GM12865 (cell line): Measurements from ENCODE around the gene ASCL3.
A peak's percentile ranks its signal among the peaks of the same experiment; 100 is the strongest.
"Not testable (repeated sequence)": the region's sequence is repeated elsewhere in the genome, so short reads cannot be mapped to it uniquely, and the experiment has no call there.

Experiments
- DNase-seq: peaks from one replicate; pipeline ENCODE4 v3.0.0; 2010; ENCODE audit warnings: low read depth
- H3K4me3 ChIP-seq: 2 replicates; pipeline ENCODE4 v1.5.1; 2011; ENCODE audit warnings: mild to moderate bottlenecking, low read depth, low read length, control low read depth
- CTCF ChIP-seq: IDR thresholded peaks from 2 replicates; pipeline ENCODE4 v1.5.1; 2011; ENCODE audit warnings: low read length, control low read depth, low read depth, inconsistent platforms; ENCODE audit not compliant: insufficient read depth; ENCODE audit errors: missing control alignments

ASCL3 gene

GRCh38 chr11:8947230-8947943 is 4.6 kb upstream of the ASCL3 start:
- DNase-seq: no peak
- no peak for TF ChIP-seq CTCF
- H3K4me3 ChIP-seq: no peak overlapping the region

DNA sequence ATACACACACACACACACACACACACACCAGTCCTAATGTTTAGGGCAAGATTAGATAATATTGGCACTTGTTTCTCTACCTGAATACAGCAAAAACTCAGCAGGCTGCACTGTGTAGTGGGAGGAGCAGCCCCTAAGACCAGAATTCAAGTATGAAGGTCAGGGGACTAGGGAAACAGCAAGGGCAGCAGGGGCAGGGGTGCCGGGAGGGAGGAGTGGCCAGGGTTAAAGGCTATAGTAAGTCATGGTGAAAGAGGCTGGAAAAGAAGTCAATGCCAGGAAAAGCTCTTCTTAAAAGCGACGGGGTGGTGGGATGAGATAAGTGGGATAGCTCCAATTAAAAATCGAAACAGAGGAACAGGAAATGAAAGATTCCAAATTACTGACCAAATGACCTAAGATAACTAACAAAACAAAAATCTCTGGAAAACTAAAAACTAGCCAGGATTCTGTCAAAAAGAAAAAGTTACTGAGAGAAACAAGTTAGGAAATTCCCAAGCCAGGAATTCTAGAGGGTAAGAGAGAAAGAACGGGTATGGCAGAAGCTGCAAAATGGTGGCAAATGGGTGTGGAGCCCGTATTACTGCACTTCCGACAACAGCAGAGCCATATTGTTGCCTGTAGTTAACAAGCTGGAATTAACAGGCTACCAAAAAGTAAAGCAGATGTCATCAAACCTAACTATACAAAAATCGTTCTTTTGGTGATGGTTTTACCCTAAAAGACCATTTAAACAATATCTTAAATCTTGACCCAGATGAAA is 1.3 kb downstream of the ASCL3 start:
- no peak for TF ChIP-seq CTCF
- no peak for DNase-seq
- no peak overlapping the region for H3K4me3 ChIP-seq

DNA sequence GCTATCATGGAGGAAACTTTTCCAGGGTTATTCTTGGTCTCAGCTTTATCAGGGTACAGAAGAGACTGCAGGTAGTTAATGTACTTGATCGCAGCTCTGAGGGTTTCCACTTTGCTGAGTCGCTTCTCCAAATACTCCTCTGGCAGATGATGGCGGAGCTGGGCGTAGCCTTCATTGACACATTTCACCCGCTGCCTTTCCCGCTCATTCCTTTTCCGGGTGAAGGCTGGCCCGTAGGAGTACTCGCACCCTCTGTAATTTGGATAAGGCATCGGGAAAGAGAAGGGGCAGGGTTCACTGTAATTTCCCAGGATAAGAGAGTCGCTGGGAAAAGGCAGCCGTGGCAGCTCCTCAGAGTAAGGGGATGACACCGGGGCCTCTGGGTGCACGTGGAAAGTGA is 5.2 kb downstream of the ASCL3 start:
- H3K4me3 ChIP-seq: no peak overlapping the region
- DNase-seq: no peak
- no peak for TF ChIP-seq CTCF

- DNase-seq: peak; percentile 85
- TF ChIP-seq CTCF: no peak
- H3K4me3 ChIP-seq: no peak overlapping the region
These were observed 5.7 kb downstream of the ASCL3 start for GRCh38 chr11:8937159-8937558.

DNA sequence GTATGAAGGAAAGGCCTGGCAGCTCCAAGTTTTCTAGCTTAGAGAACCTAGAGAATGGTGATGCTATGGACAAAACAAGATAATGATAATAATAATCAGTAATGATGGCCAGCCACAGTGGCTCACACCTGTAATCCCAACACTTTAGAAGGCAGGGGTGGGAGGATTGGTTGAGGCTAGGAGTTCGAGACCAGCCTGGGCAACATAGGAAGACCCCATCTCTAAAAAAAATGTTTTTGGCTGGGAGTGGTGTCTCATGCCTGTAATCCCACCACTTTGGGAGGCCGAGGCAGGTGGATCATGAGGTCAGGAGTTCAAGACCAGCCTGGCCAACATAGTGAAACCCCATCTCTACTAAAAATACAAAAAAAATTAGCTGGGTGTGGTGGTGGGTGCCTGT is 7.0 kb downstream of the ASCL3 start:
- not testable (repeated sequence) for H3K4me3 ChIP-seq, DNase-seq

- no peak for DNase-seq
- H3K4me3 ChIP-seq: no peak overlapping the region
- TF ChIP-seq CTCF: no peak
These were observed 7.9 kb downstream of the ASCL3 start for GRCh38 chr11:8934742-8935488.

DNA sequence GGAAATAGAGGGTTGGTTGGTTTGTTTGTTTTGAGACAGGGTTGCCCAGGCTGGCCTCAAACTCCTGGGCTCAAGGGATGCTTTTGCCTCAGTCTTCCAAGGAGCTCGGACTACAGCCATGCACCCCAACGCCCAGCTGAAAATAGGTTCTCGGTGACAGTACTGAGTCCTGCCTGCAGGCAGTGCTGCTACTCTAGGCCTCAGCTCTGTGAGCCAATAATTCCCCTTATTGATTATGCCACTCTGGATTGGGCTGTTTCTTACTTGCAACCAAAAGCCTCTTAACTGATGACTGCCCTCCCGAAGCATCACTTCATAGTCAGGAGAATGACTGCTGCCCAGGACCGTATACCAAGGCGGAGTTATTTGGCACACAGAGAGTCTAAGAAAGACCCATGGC is 8.9 kb downstream of the ASCL3 start:
- TF ChIP-seq CTCF: no peak

More for the DNA sequence above, 8.9 kb downstream of the ASCL3 start:
- DNase-seq: no peak
- H3K4me3 ChIP-seq: no peak overlapping the region
